Measurements from ENCODE around the gene NAP1L5. TPM values are rescaled to one million over a fixed set of nuclear protein-coding genes. Genes with fewer than 3 reads are reported as not detected.

Gene NAP1L5
- total RNA-seq, 1 experiment from 2014 or later = not detected

- Histone ChIP-seq H3K4me3 (ENCODE audit: low read length) (no peak overlapping the region), H3K9me2 (replicated peaks; ENCODE audit: low read length) (no peaks in the 10 kb centered on the region), H4K20me1 (ENCODE audit: low read length) (no peaks in the 10 kb centered on the region), H3K4me2 (ENCODE audit: low read length) (no peak overlapping the region), H3K9me3 (ENCODE audit: low read length) (no peaks in the 10 kb centered on the region), H3F3A (ENCODE audit: low read length, unreplicated experiment) (no peaks in the 10 kb centered on the region), H3K79me2 (ENCODE audit: low read length) (no peaks in the 10 kb centered on the region), H3K4me1 (ENCODE audit: insufficient read depth, low read length) (no peaks in the 10 kb centered on the region), H3K27ac (ENCODE audit: low read length) (no peak overlapping the region), H2AFZ (ENCODE audit: low read length) (no peak overlapping the region), H3K9ac (ENCODE audit: low read length) (no peak overlapping the region), H3K27me3 (ENCODE audit: low read length) (no peaks in the 10 kb centered on the region), H3K36me3 (ENCODE audit: low read depth, low read length) (peaks cover 11% of the 10 kb centered on the region)
- TF ChIP-seq EZH2 (IDR thresholded peaks at IDR 0.05; ENCODE audit: low read length, unreplicated experiment) (no peak), EZH2phosphoT487 (IDR thresholded peaks at IDR 0.05; ENCODE audit: borderline replicate concordance, low read length) (no peak), CTCF (conservative IDR thresholded peaks at IDR 0.05; ENCODE audit: low read depth, low read length) (no peak)
- no peak for ATAC-seq
- DNase-seq = no peak
- POLR2A ChIA-PET (ENCODE audit: unreplicated experiment) = no interaction called here
- no TSS peak for BruUV-seq (replicated peaks)
- intact Hi-C loops (cut with micrococcal nuclease) = no loop called here
- CTCF ChIA-PET = no interaction called here
These were observed 20.5 kb upstream of the NAP1L5 start for GRCh38 chr4:88718098-88718497.

GRCh38 chr4:88713782-88714181, 16.2 kb upstream of the NAP1L5 start:
- no peaks in the 10 kb centered on the region for H3K9me2 ChIP-seq (replicated peaks; ENCODE audit: low read length)
- no TSS peak for BruUV-seq (replicated peaks)
- no peak overlapping the region for H3K9ac ChIP-seq (ENCODE audit: low read length)
- no peaks in the 10 kb centered on the region for H3K9me3 ChIP-seq (ENCODE audit: low read length)
- H2AFZ ChIP-seq (ENCODE audit: low read length) = no peak overlapping the region
- ATAC-seq (no peak), DNase-seq (no peak)
- no peaks in the 10 kb centered on the region for H4K20me1 ChIP-seq (ENCODE audit: low read length)
- intact Hi-C loops (cut with micrococcal nuclease) = no loop called here
- no peak overlapping the region for H3K4me3 ChIP-seq (ENCODE audit: low read length)
- no peak overlapping the region for H3K27ac ChIP-seq (ENCODE audit: low read length)
- peaks cover 11% of the 10 kb centered on the region for H3K36me3 ChIP-seq (ENCODE audit: low read depth, low read length)
- TF ChIP-seq CTCF (conservative IDR thresholded peaks at IDR 0.05; ENCODE audit: low read depth, low read length) = no peak
- no peak for TF ChIP-seq EZH2 (IDR thresholded peaks at IDR 0.05; ENCODE audit: low read length, unreplicated experiment)
- no peak for TF ChIP-seq EZH2phosphoT487 (IDR thresholded peaks at IDR 0.05; ENCODE audit: borderline replicate concordance, low read length)
- POLR2A ChIA-PET (ENCODE audit: unreplicated experiment) = no interaction called here
- H3F3A ChIP-seq (ENCODE audit: low read length, unreplicated experiment) = no peaks in the 10 kb centered on the region
- no peaks in the 10 kb centered on the region for H3K79me2 ChIP-seq (ENCODE audit: low read length)
- H3K4me1 ChIP-seq (ENCODE audit: insufficient read depth, low read length) = no peaks in the 10 kb centered on the region
- H3K27me3 ChIP-seq (ENCODE audit: low read length) = no peaks in the 10 kb centered on the region
- no peak overlapping the region for H3K4me2 ChIP-seq (ENCODE audit: low read length)
- CTCF ChIA-PET = no interaction called here

GRCh38 chr4:88709989-88710388, 12.4 kb upstream of the NAP1L5 start:
- Histone ChIP-seq H3K9me2 (replicated peaks; ENCODE audit: low read length) (no peaks in the 10 kb centered on the region), H3K9ac (ENCODE audit: low read length) (no peak overlapping the region), H4K20me1 (ENCODE audit: low read length) (no peaks in the 10 kb centered on the region), H3K27ac (ENCODE audit: low read length) (no peak overlapping the region), H3K9me3 (ENCODE audit: low read length) (no peaks in the 10 kb centered on the region), H2AFZ (ENCODE audit: low read length) (no peak overlapping the region), H3K4me1 (ENCODE audit: insufficient read depth, low read length) (peaks cover 12% of the 10 kb centered on the region), H3K27me3 (ENCODE audit: low read length) (no peaks in the 10 kb centered on the region), H3K4me2 (ENCODE audit: low read length) (no peak overlapping the region), H3K4me3 (ENCODE audit: low read length) (no peak overlapping the region), H3K79me2 (ENCODE audit: low read length) (no peaks in the 10 kb centered on the region), H3F3A (ENCODE audit: low read length, unreplicated experiment) (no peaks in the 10 kb centered on the region), H3K36me3 (ENCODE audit: low read depth, low read length) (no peaks in the 10 kb centered on the region)
- no peak for DNase-seq
- no peak for ATAC-seq
- BruUV-seq (replicated peaks) = no TSS peak
- ChIA-PET POLR2A (ENCODE audit: unreplicated experiment) (no interaction called here), CTCF (no interaction called here)
- intact Hi-C loops (cut with micrococcal nuclease) = loop anchor here (10.0 kb wide), 1 partner anchor 255 kb away; no protein-coding TSS in a partner anchor
- TF ChIP-seq EZH2phosphoT487 (IDR thresholded peaks at IDR 0.05; ENCODE audit: borderline replicate concordance, low read length) = no peak
- no peak for TF ChIP-seq CTCF (conservative IDR thresholded peaks at IDR 0.05; ENCODE audit: low read depth, low read length)
- TF ChIP-seq EZH2 (IDR thresholded peaks at IDR 0.05; ENCODE audit: low read length, unreplicated experiment) = no peak
